Gastrocnemius medialis (tissue), 4 donors: Measurements from ENCODE around the gene FHOD3. TPM values are rescaled to one million over a fixed set of nuclear protein-coding genes. Genes with fewer than 3 reads are reported as not detected.
A peak's percentile ranks its signal among the peaks of the same experiment; 100 is the strongest.

ENCODE experiments used
- ATAC-seq, 2 donors: fragments of 150-250 bp; one replicate each; pipeline ENCODE4 v1.9.1; 2016
- DNase-seq, 2 donors: peaks; one replicate each; pipeline ENCODE4 v3.0.0-alpha.2; 2019
- H3K27ac ChIP-seq, 4 donors: fragments of 200-600 bp; sonication (generic); 1 replicate in 1 of 4; 2 replicates in 3 of 4; pipeline ENCODE4 v1.5.1; 2016 to 2018; ENCODE audit warnings: mild to moderate bottlenecking in 2 of 4, moderate library complexity in 1 of 4
- H3K27me3 ChIP-seq, 3 donors: fragments of 200-600 bp; sonication (generic) in 2 of 3; 1 replicate in 1 of 3; 2 replicates in 2 of 3; pipeline versions ENCODE4 v1.5.1 to v1.6.0; 2016 to 2019; ENCODE audit warnings: mild to moderate bottlenecking in 1 of 3, moderate library complexity in 1 of 3
- H3K36me3 ChIP-seq, 2 donors: fragments of 200-600 bp; sonication (generic) in 1 of 2; one replicate each; pipeline ENCODE4 v1.5.1; 2017 to 2018
- H3K4me1 ChIP-seq, 2 donors: fragments of 200-600 bp; sonication (generic) in 1 of 2; one replicate each; pipeline ENCODE4 v1.5.1; 2016 to 2017; ENCODE audit warnings: mild to moderate bottlenecking in 2 of 2
- H3K4me3 ChIP-seq, 4 donors: fragments of 200-600 bp; sonication (generic) in 3 of 4; 1 replicate in 1 of 4; 2 replicates in 3 of 4; pipeline ENCODE4 v1.5.1; 2016 to 2019; ENCODE audit warnings: mild to moderate bottlenecking in 2 of 4
- H3K9me3 ChIP-seq, 3 donors: fragments of 200-600 bp; sonication (generic) in 2 of 3; 1 replicate in 1 of 3; 2 replicates in 2 of 3; pipeline ENCODE4 v1.5.1; 2016 to 2019
- POLR2A ChIP-seq, 2 donors: fragments of 450-650 bp; IDR thresholded peaks; one replicate each; pipeline ENCODE4 v1.6.1; 2017; ENCODE audit warnings: antibody characterized with exemption in 2 of 2, mild to moderate bottlenecking in 2 of 2, moderate library complexity in 2 of 2
- in situ Hi-C, 4 donors: fragments of 200-750 bp; cut with MboI; loops; one replicate each; pipeline versions ENCODE4 v1.15.0 to v1.8.0; 2017; ENCODE audit warnings: low sequenced_read_pairs in 4 of 4
- intact Hi-C: fragments of 100-400 bp; cut with DNase I; formaldehyde crosslinking; loops from one replicate; pipeline ENCODE4 v1.15.1; 2023; ENCODE audit warnings: low total_unique reads
- total RNA-seq, 4 donors: library from RNA; depleted of rRNA; stranded (reverse); fragments of >200 nt; gene quantifications; one replicate each; pipeline versions ENCODE4 v1.1.0 to v1.2.3, GENCODE V29; 2016
- TF ChIP-seq, protein P1 (sequence below), 5 experiments: fragments of 450-650 bp in 3 of 5; fragments of 200-600 bp in 2 of 5; sonication (generic) in 2 of 5; IDR thresholded peaks in 4 of 5; conservative IDR thresholded peaks in 1 of 5; 1 replicate in 4 of 5; 2 replicates in 1 of 5; pipeline ENCODE4 v1.5.1; 2016 to 2019; ENCODE audit warnings: antibody characterized with exemption in 5 of 5, mild to moderate bottlenecking in 3 of 5, moderate library complexity in 3 of 5

The FHOD3 gene
- total RNA-seq, 4 donors from 2014 or later = 10.0 to 32.5 (median 17.0) TPM

- Histone ChIP-seq H3K9me3 (no peaks in the 10 kb centered on the region), H3K36me3 (no peaks in the 10 kb centered on the region), H3K27me3 (no peaks in the 10 kb centered on the region), H3K27ac (no peak overlapping the region), H3K4me3 (no peak overlapping the region), H3K4me1 (no peaks in the 10 kb centered on the region)
- in situ Hi-C loops (no loop called here), intact Hi-C loops (no loop called here)
- DNase-seq = no peak
- no peak for TF ChIP-seq POLR2A (IDR thresholded peaks at IDR 0.05)
- TF ChIP-seq, protein P1, sequence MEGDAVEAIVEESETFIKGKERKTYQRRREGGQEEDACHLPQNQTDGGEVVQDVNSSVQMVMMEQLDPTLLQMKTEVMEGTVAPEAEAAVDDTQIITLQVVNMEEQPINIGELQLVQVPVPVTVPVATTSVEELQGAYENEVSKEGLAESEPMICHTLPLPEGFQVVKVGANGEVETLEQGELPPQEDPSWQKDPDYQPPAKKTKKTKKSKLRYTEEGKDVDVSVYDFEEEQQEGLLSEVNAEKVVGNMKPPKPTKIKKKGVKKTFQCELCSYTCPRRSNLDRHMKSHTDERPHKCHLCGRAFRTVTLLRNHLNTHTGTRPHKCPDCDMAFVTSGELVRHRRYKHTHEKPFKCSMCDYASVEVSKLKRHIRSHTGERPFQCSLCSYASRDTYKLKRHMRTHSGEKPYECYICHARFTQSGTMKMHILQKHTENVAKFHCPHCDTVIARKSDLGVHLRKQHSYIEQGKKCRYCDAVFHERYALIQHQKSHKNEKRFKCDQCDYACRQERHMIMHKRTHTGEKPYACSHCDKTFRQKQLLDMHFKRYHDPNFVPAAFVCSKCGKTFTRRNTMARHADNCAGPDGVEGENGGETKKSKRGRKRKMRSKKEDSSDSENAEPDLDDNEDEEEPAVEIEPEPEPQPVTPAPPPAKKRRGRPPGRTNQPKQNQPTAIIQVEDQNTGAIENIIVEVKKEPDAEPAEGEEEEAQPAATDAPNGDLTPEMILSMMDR (IDR thresholded peaks at IDR 0.05 in 4 of 5, conservative IDR thresholded peaks at IDR 0.05 in 1 of 5) = no peak
- no peak for ATAC-seq
Measured at GRCh38 chr18:36537289-36537688, 239.8 kb downstream of the FHOD3 start.

DNA sequence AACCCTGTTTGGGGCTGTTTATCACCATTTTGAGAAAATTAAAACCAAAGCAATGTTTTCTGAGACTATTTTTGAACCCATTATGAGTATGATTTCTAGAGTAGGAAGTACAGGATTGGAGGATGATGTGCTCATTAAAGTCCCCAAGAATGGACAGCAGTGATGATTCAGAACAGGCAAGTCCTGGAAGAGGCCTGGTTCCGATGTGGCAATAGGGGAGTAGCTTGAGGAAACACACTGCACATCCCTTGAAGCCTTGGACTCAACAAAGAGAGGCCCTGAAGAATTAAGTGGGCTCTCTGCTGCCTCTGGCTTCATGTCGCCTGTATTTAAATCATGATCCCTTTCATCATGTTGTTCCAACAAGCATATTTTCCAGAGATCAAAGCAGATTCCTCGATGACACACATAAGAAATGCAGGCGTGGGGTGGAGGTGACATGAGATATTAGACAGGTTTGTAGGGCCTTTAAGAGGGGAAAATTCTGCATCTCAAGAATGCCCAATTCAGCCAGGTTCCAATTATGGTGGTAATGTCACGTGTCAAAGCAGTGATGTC lies 242.2 kb downstream of the FHOD3 start:
- DNase-seq = no peak
- ATAC-seq = no peak
- H3K4me3 ChIP-seq = no peak overlapping the region
- no peaks in the 10 kb centered on the region for H3K27me3 ChIP-seq
- H3K4me1 ChIP-seq = peaks cover 6 to 10% of the 10 kb centered on the region in 2 donors
- in situ Hi-C loops (no loop called here), intact Hi-C loops (no loop called here)
- TF ChIP-seq, protein P1 (IDR thresholded peaks at IDR 0.05 in 4 of 5, conservative IDR thresholded peaks at IDR 0.05 in 1 of 5) = no peak
- no peak for TF ChIP-seq POLR2A (IDR thresholded peaks at IDR 0.05)
- H3K9me3 ChIP-seq = no peaks in the 10 kb centered on the region
- H3K27ac ChIP-seq = no peak overlapping the region
- no peaks in the 10 kb centered on the region for H3K36me3 ChIP-seq

DNA sequence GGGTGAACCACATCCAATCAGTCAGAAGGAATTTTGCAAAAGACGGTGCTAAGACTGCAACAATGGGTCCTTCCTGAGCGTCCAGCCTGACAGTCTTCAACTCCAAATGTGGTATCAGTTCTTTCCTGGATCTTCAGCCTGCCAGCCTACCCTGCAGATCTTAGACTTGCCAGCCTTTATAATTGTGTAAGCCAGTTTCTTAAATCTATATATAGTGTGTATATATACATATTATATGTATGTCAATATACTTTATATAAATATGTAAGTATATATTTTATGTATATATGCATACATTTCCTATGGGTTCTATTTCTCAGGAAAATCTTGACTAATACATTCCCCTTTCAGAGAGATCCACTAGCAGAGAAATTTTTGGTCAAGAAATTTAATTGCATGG lies 245.5 kb downstream of the FHOD3 start:
- in situ Hi-C loops = no loop called here
- ATAC-seq = no peak

GRCh38 chr18:36543991-36544725 lies 246.6 kb downstream of the FHOD3 start:
- ATAC-seq (peak; percentile 17 to 58), DNase-seq (peak in 1 of 2 donors; percentile 20)
- Histone ChIP-seq H3K27ac (no peak overlapping the region), H3K9me3 (no peaks in the 10 kb centered on the region), H3K4me1 (peaks cover 14 to 23% of the 10 kb centered on the region in 2 donors), H3K27me3 (no peaks in the 10 kb centered on the region), H3K4me3 (no peak overlapping the region), H3K36me3 (no peaks in the 10 kb centered on the region)
- no peak for TF ChIP-seq POLR2A (IDR thresholded peaks at IDR 0.05)
- TF ChIP-seq, protein P1 (IDR thresholded peaks at IDR 0.05 in 4 of 5, conservative IDR thresholded peaks at IDR 0.05 in 1 of 5) = no peak
- in situ Hi-C loops = no loop called here
- intact Hi-C loops = no loop called here

More for the DNA sequence above, 245.5 kb downstream of the FHOD3 start:
- intact Hi-C loops = no loop called here
- no peaks in the 10 kb centered on the region for H3K27me3 ChIP-seq
- no peaks in the 10 kb centered on the region for H3K9me3 ChIP-seq
- no peak for TF ChIP-seq POLR2A (IDR thresholded peaks at IDR 0.05)
- TF ChIP-seq, protein P1 (IDR thresholded peaks at IDR 0.05 in 4 of 5, conservative IDR thresholded peaks at IDR 0.05 in 1 of 5) = no peak
- H3K4me1 ChIP-seq = peaks cover 14 to 23% of the 10 kb centered on the region in 2 donors
- no peaks in the 10 kb centered on the region for H3K36me3 ChIP-seq
- no peak for DNase-seq
- no peak overlapping the region for H3K4me3 ChIP-seq
- no peak overlapping the region for H3K27ac ChIP-seq
